ENCODE results near the gene DEPP1.

Gene DEPP1

DNA sequence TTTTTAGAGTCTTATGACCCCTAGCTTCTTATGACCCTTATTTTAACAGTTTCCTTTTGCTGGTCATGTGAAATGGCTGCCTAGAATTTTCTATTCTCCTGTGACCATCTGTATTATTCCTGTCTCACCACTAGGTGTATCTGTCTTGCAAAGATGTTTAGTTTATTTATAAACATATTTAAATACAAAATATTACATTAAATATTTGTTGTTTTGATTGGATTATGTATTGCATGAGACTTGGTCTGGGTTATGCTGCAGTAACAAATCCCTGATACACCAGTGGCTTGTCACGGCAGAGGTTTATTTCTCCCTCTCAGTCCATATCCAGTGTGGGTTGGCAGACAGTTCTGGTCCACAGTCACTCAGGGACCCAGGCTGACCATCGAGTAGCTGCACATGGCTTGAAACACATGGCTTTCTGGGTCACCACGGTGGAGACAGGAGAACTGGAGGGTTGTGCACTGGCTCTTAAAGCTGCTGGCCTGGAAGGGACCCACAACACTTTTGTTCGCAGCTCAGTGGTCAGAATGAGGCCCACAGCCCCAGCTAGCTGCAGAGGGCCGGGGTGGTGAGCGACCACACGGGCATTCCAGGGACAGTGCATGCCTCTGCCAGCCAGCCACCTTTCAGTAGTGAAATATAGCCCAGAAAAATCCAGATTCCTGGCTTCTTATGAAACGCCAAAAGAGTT is 11.6 kb downstream of the DEPP1 start:
- no peak for DNase-seq (ENCODE audit: low spot score)

DNA sequence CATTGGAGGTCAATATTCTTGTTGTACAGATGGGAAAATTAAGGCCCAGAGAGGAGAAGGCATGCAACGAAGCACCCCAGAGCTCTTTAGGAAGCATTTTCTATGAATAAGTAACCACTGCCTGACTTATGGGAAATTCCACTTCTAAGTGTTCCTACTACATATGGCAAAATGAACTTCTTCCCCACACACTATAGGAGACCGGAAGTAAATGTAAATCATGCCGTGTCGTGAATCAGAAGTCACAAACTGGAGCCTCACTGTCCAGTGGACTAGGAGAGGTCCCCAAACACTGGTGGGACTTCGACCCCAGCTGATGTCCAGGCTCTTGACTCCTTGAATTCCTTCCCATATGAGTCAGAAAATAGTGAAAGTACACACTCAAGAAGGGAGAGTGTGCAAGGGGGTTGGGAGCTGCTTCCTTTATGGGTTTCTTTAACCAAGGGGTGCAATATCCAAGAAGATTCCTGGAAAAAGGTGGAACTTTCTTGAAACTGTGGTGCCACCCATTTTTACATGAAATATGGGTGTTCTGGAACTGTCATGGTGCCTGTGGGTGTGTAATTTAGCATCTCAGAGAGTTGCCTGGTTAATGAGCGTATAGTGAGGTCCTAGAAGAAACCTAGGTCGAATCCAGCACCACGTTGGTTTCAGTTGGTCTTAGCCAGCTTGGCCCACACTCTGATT is 12.3 kb downstream of the DEPP1 start:
- DNase-seq (ENCODE audit: low spot score): no peak

DNA sequence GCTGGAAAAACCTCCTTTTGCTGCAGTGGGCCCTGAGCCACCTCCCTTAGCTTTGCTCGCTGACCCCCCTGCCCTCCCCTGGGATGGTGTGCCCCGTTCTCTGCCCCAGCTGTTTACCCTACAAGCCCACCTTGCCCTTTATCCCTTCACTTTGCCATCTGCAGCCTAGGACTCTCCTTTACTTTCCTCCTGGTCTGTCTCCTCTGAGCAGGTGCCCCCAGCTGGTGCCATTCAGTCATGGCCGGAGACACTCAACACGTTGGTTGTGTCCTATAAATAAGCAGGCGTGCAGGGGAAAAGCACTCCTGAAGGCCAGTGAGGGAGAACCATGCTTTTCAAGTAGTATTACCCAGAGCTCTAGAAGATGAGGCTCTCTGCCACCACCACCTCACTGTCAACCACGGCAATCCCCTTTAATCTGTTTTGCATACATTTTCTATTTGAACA is 12.9 kb downstream of the DEPP1 start:
- DNase-seq (ENCODE audit: low spot score): no peak

DNA sequence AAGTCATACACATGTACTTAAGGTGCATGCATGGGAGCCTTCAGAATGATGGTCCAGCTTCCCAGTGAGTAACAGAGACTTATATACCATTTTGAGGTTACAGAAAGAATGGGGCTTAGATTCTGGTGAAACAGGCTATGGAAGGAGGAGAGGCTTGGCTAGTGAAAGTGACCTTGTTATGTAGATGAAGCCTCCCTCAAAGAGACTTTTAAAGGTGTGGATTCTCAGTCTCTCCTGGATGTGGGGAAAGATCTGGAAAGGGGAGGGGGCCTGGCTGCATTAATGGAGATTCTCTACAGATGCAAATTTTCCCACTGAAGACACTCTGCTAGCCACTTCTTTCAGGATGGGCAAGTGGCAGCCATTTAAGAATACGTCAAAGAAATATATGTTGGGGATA is 13.5 kb downstream of the DEPP1 start:
- no peak for DNase-seq (ENCODE audit: low spot score)

DNA sequence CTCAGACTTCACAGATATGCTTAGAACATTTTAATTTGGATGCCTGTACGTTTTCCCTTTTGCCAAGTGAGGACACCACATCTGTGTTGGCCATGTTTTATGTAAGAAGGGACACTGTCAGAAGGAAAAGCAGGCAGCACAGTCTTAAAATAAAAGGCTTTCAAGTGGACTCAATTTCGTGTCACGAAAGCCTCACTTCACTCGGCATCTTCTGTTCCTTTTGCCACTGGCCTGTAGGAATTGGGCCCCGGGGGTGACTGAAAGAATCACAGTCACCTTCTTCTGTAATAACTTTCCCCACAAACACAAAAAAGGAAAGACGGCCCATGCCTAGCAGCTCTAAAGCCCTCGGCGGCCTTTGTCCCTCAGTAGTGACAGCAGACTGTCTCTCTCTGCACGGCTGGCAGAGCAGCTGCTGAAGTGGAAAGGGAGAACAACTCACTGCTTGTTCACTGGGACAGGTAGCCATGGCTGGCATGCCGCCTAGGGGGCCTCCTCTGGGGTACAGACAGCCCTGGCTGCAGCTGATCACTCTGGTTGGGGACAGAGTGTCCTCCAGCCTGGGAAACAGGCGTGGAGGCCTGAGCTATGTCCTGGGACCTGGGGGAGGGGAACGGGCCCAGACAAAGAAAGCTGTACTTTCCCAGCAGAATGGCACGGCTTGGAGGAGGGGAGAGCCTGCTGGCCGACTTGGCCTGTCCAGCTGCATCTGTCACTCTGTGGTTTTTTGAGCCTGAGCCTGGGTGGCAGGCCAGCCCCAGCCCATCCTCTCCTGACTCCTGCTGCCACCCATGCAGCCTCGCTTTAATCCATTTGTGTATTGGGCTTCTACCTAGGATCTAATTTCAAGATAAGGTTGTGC is 14.6 kb downstream of the DEPP1 start:
- no peak for DNase-seq (ENCODE audit: low spot score)

DNA sequence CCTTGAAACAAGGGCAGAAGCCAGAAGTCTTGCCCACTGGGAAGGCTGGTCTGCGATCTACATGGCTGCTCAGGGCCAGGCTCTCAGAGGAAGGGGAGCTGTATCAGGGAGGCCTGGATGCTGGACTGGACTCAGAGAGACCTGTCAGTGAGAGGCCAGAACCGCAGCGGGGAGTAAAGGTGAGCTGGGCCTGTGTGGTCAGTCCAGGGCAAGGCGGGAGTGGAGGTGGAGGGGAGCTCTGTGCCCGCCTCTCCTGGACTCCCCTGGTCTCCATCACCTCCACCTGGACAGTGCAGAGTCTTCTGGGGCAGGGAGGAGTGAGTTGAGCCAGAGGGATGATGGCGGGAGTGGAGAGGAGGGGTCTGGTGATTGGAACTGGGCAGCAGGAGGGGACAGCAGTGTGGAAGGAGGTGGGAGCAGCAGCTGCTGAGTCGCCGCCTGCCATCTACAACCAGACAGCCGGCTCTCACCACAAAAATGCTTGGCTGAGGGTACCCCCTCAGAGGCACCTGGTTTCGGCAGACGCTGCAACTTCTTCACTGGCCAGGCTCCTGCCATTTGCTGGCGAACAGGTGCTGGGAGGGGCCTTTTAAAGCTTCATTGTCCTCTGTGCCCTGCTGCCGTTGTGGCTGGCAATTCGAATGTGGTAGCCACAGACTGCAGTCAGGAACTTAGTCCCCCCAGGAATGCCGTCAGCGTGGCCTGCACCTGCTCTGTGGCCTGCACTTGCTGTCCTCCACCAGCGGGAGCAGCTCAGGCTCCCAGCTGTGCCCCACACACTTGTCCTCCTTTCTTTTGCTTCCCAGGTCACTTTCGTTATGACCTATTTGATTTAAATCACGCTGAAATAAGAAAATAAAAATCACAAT is 15.5 kb downstream of the DEPP1 start:
- DNase-seq (ENCODE audit: low spot score): no peak

DNA sequence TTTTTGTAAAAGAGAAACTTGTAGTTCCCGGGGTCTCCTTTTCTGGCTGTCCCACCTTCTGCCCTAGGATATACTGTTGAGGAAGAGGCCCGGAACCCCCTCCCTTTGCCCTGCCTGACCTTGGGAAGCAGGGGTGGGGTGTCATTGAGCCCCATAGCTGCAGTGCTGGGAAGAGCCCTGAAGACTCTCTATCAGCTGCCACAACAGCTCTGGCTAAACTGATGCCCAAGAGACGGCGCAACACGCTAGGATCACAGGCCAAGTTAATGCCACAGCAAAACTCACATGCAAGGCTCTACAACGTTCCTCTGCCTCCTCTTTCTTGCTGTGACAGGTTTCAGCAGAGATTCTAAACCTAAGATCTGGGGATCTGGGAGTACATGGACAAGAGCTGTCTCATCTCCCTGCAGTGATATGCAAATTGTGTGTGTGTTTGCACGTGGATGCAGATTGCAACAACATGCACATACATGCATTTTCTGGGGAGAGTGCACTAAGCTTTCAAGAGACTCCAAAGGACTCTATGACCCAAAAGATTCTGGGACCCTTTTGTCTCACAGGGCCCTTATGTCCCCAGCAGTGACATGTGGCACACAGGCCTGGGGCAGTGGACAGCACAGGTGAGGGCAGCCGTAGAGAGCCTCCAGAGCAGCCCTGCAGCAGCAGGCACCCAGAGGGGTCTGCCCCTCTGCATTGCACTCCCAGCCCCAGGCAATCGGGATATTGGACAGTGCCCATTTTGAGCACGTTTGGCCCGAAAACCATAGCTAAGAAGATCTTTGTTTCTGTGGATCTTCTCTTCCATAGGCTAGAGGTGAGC is 16.5 kb downstream of the DEPP1 start:
- DNase-seq (ENCODE audit: low spot score): no peak

DNA sequence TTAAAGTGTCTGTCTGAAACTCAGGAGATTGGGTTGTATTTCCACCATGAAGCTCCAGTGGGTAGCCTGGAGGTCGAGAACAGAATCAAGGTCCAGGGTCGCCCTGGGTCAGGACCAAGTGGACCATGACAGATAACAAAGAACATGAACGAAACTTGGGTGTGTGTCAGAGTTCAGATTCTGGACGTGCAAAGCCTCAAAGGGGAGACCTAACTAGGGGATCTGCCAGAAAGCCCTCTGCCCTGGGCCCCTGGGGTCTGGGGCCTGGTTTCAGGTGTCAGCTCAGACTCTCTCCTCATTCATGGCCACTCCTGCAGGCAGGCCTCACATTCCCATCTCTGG is 17.4 kb downstream of the DEPP1 start:
- no peak for DNase-seq (ENCODE audit: low spot score)

DNA sequence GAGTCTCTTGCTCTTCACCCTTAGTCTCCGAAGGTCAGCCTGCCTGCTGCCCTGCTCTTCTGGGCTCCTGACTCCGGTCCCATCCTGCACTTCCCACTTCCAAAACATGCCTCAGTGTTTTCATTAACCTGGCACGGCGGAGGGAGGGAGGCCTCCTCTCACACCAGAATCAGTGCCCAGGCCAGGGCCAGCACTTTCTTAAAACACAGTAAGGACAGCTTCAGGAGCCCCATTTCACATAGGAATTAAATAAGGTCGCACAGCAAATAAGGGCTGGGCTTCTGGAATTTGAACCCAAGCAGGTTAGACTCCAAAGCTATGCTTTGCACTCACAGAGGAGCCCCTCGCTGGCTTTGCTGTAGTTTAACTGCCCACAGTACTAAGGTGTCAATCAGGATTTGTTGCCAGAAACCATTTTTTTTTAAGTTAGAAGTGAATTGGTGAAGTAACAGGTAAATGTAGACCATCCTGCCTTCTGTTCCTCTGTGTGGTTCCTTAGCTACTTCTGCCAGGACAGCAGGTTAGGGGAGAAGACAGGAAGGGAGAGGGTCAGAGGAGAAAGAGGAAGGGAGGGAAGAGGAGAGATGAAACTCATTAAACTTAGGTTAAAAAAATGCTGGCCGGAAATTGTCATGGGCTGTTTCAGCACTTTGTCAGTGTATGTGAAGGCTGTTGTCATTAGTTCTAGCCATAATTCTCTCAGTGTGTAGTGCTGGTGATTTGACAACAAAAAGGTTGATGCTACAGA is 18.0 kb downstream of the DEPP1 start:
- no peak for DNase-seq (ENCODE audit: low spot score)

DNA sequence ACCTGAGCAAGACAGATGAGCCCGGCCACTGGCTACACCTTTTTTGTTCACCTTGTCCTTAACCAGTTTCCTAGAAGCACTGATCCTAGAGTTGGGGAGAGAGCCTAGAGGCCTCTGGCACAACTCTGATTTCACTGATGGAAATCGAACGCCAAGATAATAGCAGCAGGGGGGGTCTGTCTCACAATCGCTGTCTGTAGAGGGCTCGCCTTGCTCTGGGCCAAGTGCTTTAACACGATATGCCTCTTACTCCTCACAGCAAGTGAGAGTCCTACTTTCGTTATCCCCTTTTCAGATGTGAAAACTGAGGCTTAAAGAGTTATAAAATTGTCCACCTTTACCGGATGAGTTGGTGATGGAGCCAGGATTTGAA is 18.5 kb downstream of the DEPP1 start:
- DNase-seq (ENCODE audit: low spot score): no peak

DNA sequence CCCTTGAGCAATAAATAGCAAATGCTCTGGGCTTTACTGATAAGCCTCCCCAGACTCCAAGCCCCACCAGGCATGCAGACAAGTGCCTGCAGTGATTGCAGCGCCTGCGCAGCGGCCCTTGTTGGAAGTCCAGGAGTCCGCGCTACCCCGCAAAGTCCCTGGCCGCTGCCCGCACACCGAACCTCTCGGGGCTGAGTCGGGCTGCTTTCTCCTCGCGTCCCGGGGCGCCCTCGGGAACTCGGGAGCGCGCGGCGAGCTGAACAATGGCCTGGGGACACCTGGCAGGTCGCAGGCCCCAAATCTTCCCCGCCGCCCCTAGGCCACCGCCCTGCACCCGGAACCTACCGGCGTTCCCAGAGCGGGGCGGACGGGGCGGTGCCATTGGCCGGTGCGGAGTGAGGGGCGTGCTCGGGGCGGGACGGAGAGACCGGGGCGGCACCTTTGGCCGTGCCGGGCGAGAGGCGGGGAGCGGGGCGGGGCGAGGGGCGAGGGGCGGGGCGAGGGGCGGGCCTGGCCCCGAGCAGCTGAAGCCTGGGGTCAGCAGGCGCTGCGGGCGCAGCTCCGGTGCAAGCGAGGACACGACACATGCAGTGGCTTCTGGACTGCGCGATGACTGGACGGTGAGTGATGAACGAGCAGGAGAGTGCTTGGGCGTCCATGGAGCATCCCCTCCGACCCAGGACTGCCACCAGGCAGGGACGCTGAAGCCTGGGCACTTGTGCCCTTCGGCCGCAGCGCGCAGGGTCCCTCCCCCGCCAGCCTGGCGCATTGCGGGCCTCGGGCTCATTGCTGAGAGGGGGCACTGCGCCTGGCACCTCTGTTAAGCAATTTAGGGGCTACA is 19.1 kb downstream of the DEPP1 start, which contains the start of gene RASSF4:
TSS of gene RASSF4 (plus strand) at position 556 of the 841 bp plus-strand sequence. CDS start 10,401 bp downstream, outside the sequence.
- peak; percentile 92 for DNase-seq (ENCODE audit: low spot score)

DNA sequence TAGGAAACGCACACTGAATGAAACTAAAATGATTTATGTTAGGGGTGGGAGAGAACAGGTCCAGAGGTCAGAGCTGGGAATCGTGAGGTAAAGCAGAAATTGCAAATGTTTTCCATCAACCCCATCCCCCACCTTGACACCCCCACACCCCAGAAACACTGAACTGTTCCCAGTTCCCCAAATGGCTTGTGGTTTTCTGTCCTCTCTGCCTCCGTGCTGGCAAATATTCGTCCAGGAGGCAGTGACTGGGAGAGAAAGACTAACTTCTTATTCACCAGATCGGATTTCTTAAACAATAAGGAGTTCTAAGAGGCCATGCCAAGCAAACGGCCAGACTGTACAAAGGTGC is 19.7 kb downstream of the DEPP1 start:
- no peak for DNase-seq (ENCODE audit: low spot score)

DNA sequence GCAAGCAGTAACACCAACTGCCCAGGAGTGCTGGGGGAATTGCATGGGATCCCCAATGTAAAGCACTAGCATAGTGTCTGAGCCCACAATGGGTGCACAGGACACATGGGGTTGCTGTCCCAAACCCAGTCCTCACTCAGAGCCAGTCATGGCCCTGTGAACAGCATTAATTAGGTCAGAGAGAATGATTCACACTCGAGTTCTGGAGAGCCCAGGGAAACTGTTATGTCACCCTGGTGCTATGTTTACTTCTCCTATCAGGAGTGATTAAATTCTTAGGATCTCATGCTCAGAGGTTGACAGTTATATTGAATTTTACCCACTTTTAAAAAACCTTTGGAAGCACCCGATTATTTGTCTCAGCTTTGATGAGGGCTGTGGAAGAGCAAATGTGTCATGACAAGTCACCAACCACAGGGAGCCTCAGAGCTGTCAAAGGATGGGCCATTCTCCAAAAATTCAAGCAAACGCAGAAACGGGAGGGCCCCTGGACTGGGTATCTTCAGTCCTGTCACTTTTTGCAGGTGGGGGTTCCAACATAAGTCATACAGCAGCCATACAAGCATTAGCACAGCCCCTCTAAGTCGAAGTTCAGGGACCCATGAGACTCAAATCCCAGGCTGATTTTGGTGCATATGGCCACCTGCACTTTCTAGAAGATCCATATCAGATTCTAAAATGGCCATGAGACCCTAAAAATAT is 20.3 kb downstream of the DEPP1 start:
- DNase-seq (ENCODE audit: low spot score): no peak

DNA sequence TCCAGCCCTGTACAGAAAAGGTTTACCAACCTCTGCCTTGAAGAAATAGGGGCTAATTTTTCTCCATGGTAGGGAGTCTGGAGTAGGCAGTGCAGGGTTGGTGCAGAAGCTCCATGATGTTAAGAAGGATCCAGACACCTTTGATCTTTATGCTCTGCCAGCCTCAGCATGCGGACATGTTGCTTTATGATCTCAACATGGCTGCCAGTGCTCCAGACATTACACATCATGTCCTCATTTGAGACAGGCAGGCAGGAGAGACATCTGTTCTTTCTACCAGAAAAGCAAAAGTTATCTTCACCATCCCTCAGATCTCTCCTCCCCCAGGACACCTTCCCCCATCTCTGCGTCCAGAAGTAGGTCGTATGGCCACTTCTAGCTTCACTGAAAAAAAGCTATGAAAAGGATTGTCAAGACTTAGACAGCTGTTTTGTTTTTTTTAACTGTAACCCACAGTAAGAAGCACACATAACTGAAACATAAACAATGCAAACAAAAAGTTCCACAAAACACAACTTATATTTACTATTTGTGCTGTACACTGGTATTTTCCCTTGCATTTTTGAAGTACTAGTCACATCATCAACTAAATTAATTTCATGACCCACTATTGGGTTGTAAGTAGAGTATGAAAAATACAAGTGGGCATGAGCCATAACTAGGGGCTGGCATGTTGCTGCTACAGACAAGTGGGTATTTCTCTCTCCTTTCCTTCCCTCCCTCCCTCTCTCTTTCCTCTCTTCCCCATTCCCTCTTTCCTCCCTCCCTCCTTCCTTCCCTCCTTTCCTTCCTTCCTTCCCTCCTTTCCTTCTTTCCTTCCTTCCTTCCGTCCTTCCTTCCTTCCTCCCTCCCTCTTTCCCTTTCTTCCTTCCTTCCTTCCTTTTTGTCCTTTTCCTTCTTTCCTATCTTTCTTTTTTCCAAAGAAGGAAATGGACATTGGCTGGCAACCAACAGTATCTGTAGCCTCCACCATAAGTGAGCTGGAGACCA is 21.6 kb downstream of the DEPP1 start:
- DNase-seq (ENCODE audit: low spot score): no peak

DNA sequence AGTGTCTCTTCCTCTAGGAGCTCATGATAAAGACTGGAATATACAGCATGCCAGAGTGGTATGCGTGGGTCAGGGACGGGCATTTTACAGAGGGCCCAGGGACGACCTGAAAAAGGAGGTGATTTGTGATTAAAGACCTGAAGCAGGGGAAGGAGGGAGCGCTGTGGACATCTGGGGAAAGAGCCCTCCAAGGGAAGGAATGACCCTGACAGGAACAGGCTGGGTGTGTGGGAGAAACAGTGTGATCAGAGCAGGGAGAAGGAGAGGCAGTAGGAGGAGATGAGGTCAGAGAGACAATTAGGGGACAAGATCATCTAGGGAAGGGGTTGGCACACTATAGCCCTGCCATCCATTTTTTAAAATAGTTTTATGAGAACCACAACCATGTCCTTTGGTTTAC is 22.4 kb downstream of the DEPP1 start:
- DNase-seq (ENCODE audit: low spot score): no peak

DNA sequence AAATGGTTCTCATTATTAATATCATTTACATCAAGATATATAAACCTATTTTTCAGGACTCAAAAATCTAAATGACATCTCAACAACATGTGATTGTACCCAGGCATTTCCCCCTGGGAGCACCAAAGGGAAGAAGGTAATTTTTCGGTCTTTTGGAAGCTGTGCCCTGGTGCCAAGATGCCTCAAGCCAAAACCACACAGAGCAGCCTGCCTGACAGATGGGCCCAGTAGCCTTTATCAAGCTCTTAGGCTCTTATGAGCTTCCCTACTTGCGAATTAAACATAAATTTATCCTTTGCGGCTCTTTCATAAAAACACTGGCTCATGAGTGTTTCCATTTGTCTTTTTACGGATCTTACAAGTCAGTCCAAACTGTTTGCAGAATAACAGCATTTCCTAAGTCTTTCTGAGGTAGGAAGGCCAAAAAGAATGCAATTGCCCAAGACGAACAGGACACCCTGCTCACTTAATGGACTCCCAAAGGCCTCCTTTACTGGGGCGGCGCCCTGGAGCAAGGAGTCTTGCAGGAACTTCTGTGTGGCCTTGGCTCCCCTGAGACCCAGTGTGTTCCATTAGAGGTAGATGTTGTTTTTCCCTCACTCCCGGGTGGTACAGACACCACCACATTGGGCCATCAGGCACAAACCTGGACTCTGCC is 23.1 kb downstream of the DEPP1 start:
- no peak for DNase-seq (ENCODE audit: low spot score)

DNA sequence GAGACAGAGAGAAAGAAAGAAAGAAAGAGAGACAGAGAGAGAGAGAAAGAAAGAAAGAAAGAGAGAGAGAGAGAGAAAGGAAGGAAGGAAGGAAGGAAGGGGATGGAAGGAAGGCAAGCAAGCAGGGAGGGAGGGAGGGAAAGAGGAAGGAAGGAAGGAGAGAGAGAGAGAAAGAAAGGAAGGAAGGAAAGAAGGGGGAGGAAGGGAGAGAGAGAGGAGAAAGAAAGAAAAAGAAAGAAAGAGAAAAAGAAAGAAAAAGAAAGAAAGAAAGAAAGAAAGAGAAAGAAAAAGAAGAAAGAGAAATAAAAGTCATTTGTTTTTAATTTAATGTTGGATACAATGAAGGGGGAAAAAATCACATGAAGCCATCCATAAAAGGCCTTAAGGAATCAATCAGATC is 23.6 kb downstream of the DEPP1 start:
- DNase-seq (ENCODE audit: low spot score): no peak

All from activated CD4-positive, alpha-beta T cell treated with anti-CD3 and anti-CD28 coated beads, Interleukin-2, Interleukin-4, amounts not matched to agents 100 ng/mL and 50 ng/mL, durations not matched to agents 16 hours and 8 hours (primary cell).